GM18519 (cell line): ENCODE measurements around the gene AFF3.
A peak's percentile ranks its signal among the peaks of the same experiment; 100 is the strongest.

Source experiments
- ATAC-seq: cut with Tn5 transposase; IDR thresholded peaks from one replicate; pipeline ENCODE4 v1.9.1; 2021; ENCODE audit warnings: mild to moderate bottlenecking, moderate library complexity; ENCODE audit not compliant: unreplicated experiment, low FRiP score

AFF3 gene

GRCh38 chr2:99865818-99866676, 276.3 kb downstream of the AFF3 start:
- no peak for ATAC-seq

GRCh38 chr2:99864561-99865553, 277.5 kb downstream of the AFF3 start:
- no peak for ATAC-seq

GRCh38 chr2:99863903-99864270, 278.5 kb downstream of the AFF3 start:
- ATAC-seq = no peak

DNA sequence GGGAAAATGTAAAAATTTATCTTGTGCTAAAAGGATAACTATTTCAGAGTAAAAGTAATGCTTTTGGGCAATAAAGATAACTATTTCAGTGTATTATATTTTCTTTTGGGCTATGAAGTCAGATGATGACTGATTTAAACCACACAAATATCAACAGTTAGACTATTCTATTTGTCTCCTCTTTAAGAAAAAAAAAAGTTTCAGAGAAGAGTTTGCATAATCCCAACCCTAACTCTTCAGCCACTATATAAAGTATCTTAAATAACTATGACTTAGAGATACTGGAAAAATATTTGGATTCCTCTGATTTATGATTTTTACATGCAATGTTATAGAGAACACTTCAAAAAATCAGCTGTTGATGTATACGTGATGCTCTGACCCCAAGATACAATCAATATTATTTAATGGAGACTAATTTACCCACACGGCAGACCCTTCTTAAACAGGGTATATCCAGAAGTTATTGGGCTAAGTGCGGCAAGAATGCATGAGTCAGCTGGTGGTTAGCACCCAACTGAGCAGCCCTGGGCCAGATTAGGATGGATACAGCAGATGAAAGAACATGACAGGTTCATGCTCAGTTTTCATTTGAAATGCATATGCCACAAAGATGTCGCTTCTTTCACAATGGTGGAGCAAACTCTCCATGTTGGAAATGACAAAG, 279.0 kb downstream of the AFF3 start:
- ATAC-seq = no peak

DNA sequence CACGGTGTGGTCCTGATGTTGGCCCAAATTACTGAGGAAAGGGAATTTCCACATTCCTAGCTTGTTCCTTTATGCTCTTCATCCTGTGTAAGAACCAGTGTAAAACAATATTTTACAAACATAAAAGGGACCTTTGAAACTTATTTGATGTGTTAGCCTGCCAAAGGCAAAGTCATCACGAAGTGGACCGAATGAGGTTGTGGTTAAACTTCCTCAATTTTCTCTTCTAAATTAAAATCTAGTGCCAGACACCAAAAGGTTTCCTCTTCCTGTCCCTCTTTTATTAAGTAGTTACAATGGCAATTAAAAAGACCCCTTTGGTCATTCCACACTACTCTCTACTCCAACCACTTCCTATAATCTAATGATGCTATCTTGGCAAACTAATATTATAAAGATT, 279.8 kb downstream of the AFF3 start:
- ATAC-seq = no peak

GRCh38 chr2:99861376-99861760, 281.0 kb downstream of the AFF3 start:
- peak; percentile 64 for ATAC-seq

GRCh38 chr2:99860720-99861375, 281.5 kb downstream of the AFF3 start:
- no peak for ATAC-seq

DNA sequence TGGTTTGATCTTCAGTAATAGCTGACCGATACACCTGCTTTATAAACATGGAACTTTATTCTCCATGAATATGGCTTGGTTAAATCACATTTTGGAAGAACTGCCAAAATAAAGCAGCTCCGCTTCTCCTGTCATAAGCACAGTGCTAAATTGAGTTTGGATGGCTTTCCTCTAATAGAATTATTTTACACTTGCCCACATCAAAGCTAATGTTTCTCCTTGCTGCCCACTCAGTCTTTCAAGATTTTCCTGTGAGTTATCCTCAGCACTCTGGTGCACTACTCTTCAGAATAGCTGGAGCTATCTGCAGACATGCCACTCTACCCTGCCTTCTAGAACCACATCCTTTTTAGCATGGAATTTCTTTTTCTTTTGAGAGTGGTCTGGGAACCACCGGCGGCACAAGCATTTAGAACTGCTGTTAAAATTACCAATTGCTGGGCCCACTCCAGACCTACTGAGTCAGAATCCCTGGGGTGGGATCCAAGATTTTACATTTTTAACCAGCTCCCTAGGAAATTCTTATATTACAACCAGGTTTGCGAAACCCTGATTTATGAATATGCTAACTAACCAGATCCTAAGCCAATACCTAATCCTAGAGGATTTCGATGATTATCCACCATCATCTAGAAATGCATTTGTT, 283.3 kb downstream of the AFF3 start:
- ATAC-seq = no peak

GRCh38 chr2:99857867-99858444, 284.4 kb downstream of the AFF3 start:
- ATAC-seq = no peak

- ATAC-seq = no peak
These were observed 285.0 kb downstream of the AFF3 start for GRCh38 chr2:99857372-99857771.

DNA sequence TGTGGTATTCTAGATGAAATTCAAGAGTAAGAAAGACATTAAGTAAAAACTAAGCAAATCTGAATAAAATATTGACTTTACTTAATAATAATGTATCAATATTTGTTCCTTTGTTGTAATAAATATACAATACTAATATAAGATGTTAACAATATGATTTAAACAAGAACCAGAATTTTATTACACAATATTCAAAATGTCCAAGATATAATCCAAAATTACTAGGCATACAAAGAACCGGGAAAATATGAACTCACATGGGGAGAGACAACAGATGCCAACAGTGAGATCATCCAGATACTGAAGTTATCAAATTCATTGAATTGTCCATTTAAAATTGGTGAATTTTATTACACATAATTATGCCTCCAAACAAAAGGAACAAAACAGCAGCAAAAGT, 286.3 kb downstream of the AFF3 start:
- no peak for ATAC-seq

- no peak for ATAC-seq
These were observed 288.0 kb downstream of the AFF3 start for GRCh38 chr2:99854236-99854852.

DNA sequence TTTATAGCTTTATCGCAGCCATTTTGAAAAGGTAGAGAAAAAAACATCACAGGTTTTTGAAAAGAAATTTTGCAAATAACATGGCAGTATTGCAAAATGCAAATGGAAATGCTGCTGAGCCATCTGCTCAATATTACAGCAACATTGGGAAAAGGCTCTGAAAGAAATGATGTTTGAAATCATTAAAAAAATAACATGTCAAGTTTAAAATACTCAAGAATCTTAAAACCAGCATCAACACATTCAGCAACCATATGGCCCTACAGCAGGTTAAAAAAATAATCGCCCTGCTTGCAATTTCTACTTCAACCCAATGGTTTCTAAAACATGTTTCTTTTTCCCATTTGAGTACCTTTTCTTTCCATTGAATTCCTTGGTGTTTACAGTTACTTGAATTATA, 289.4 kb downstream of the AFF3 start:
- ATAC-seq = no peak

- ATAC-seq = no peak
These were observed 289.9 kb downstream of the AFF3 start for GRCh38 chr2:99852376-99852934.

DNA sequence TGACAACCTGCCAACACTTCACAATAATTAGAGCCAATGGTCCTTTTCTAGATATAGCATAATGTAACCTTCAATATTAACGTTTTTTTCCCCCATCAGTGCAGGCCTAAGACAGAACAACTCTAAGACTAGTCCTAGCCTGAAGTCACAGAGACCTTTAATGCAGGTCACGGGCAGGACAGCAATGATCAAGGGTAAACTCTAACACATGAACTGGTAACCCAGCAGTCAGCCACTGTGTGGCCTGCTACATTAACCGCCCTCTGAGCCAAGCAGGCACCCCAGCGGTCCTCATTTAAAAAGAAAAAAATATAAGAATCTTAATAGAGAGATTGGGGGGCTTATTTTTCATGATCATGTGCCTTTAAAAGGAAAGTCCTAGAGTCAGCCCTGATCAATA, 290.6 kb downstream of the AFF3 start:
- ATAC-seq = no peak

DNA sequence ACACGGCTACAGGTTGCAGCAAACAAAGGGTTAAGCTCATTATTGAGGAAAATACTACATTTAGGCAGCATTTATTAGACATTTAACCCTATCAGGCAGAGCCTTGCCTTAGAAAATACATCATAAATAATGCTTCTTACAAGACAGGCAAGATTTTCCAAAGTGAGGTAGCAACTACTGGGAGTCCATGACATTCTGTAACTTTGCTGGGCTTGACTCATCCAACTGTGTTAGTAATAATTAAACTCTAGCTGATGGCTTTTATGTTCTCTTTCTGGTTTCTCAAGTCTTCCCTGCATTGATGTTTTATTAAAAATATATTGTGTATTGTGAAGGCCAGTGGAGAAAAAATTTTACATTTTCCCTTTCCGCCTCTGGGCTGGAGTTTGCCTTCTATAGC, 291.3 kb downstream of the AFF3 start:
- no peak for ATAC-seq

DNA sequence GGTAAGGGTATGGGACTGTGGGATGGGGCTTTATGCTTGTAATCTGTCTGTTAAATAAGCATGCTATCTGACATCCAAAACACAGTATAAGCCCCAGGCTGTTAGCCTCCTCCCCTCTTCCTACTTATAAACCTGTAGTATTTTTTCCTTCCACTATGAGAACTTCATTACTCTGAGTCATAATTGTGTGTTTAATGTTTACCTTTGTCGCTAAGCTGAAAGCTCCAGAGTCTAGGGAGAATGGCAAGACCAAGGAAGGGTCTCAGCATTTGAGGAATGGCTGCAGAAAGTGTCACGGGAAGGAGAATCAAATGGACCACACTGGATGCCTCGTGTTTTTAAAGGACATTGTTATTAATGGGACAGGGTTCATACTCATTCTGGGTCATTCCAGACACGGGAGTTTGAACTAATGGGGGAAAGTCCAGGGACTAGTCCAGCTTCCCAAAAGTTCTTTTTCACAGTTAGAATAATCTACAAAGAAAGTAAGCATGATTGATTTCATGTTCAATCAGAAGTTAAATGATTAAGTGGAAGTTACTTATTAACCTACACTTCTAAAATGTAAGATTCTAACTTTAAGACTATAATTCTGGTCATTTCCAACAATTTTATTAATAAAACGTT, 292.2 kb downstream of the AFF3 start:
- no peak for ATAC-seq

DNA sequence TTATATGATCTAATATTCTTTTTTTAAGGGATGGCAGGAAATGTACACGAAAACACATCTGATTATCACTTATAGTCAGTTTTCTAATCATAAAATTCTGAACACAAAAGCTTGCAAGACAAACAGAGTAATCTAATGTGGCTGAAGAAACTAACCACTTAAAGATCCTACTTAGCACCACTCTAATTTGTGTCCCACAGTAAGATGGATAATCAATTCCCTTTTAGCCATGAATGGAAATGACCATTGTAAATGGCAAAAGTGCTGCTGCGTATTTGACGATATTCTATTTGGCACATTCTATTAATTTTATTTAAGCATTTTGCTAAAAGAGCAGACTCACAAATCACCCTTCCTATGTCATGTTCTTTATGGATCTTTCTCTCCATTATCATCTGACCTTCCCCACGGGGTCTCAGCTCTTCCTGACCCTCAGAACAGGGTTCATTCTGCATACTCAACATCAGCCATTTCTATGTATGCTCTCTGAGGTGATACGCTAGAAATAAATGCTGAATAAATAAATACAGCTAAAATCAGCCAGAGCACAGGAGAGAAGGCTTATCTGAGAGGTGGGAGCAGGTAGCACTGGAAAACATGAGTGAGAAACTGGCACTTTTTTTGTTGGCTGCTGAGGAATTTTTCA, 295.8 kb downstream of the AFF3 start:
- no peak for ATAC-seq
